ENCODE data around the gene ALDH3B2.
"Not testable (repeated sequence)": the region's sequence is repeated elsewhere in the genome, so short reads cannot be mapped to it uniquely, and the experiment has no call there.

DNA sequence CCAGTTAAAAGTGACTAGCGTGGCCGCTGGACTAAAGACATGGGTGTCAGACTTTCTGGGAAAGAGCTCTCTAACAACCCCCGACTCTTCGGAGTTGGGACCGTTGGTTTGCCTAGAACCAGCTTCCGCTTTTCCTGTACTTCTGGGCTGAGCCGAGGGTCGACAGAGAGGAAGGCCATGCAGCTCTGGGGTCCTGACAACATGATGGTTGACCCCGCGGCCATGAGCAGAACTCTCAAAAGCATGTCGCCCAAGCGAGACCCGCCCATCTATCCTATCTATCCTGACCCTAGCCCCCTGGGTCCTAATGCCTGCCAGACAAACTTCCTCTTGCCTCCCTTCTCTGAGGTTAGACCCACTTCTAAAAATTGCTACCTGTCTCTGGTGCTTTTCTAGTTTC lies 53.8 kb downstream of the ALDH3B2 start:
- TF ChIP-seq CREB1 (CRISPR knock-in tag; IDR thresholded peaks at IDR 0.05; ENCODE audit: low read depth); POLR2AphosphoS5 (IDR thresholded peaks at IDR 0.05; ENCODE audit: low read depth): not testable (repeated sequence)
- TF ChIP-seq, protein P1, sequence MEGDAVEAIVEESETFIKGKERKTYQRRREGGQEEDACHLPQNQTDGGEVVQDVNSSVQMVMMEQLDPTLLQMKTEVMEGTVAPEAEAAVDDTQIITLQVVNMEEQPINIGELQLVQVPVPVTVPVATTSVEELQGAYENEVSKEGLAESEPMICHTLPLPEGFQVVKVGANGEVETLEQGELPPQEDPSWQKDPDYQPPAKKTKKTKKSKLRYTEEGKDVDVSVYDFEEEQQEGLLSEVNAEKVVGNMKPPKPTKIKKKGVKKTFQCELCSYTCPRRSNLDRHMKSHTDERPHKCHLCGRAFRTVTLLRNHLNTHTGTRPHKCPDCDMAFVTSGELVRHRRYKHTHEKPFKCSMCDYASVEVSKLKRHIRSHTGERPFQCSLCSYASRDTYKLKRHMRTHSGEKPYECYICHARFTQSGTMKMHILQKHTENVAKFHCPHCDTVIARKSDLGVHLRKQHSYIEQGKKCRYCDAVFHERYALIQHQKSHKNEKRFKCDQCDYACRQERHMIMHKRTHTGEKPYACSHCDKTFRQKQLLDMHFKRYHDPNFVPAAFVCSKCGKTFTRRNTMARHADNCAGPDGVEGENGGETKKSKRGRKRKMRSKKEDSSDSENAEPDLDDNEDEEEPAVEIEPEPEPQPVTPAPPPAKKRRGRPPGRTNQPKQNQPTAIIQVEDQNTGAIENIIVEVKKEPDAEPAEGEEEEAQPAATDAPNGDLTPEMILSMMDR (conservative IDR thresholded peaks at IDR 0.05; ENCODE audit: low read depth in 2 of 2): not testable (repeated sequence)
